ENCODE results near the gene SCN9A.

GRCh38 chr2:166173263-166173662 is 202.5 kb downstream of the SCN9A start:
- TF ChIP-seq POLR2A (IDR thresholded peaks at IDR 0.05; ENCODE audit: borderline replicate concordance, extremely low read depth, insufficient read depth, insufficient read length): no peak
- TF ChIP-seq EGR1 (IDR thresholded peaks at IDR 0.05; ENCODE audit: low read depth): no peak
- TF ChIP-seq JUND (IDR thresholded peaks at IDR 0.05): no peak
- TF ChIP-seq FOSL1 (IDR thresholded peaks at IDR 0.05; ENCODE audit: low read depth): no peak
- TF ChIP-seq REST (IDR thresholded peaks at IDR 0.05; ENCODE audit: low read depth): no peak
- no peak for TF ChIP-seq EZH2 (IDR thresholded peaks at IDR 0.05)
- TF ChIP-seq, protein P1, sequence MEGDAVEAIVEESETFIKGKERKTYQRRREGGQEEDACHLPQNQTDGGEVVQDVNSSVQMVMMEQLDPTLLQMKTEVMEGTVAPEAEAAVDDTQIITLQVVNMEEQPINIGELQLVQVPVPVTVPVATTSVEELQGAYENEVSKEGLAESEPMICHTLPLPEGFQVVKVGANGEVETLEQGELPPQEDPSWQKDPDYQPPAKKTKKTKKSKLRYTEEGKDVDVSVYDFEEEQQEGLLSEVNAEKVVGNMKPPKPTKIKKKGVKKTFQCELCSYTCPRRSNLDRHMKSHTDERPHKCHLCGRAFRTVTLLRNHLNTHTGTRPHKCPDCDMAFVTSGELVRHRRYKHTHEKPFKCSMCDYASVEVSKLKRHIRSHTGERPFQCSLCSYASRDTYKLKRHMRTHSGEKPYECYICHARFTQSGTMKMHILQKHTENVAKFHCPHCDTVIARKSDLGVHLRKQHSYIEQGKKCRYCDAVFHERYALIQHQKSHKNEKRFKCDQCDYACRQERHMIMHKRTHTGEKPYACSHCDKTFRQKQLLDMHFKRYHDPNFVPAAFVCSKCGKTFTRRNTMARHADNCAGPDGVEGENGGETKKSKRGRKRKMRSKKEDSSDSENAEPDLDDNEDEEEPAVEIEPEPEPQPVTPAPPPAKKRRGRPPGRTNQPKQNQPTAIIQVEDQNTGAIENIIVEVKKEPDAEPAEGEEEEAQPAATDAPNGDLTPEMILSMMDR (IDR thresholded peaks at IDR 0.05 in 2 of 3, conservative IDR thresholded peaks at IDR 0.05 in 1 of 3; ENCODE audit: borderline replicate concordance in 1 of 3, insufficient read depth in 1 of 3, low read depth in 2 of 3, low read length in 2 of 3): no peak
- no peak for TF ChIP-seq POLR2AphosphoS5 (IDR thresholded peaks at IDR 0.05; ENCODE audit: low read depth, low read length)
- no peak for TF ChIP-seq ZNF274 (IDR thresholded peaks at IDR 0.05; ENCODE audit: low read depth, low read length)
- no peak for TF ChIP-seq ZFX (IDR thresholded peaks at IDR 0.05)
- no peak for TF ChIP-seq ATF3 (IDR thresholded peaks at IDR 0.05)
- TF ChIP-seq, protein P2, sequence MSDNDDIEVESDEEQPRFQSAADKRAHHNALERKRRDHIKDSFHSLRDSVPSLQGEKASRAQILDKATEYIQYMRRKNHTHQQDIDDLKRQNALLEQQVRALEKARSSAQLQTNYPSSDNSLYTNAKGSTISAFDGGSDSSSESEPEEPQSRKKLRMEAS (IDR thresholded peaks at IDR 0.05): no peak
- TF ChIP-seq RAD21 (IDR thresholded peaks at IDR 0.05; ENCODE audit: low read depth): no peak
